Measurements from ENCODE around the gene GINS3.

DNA sequence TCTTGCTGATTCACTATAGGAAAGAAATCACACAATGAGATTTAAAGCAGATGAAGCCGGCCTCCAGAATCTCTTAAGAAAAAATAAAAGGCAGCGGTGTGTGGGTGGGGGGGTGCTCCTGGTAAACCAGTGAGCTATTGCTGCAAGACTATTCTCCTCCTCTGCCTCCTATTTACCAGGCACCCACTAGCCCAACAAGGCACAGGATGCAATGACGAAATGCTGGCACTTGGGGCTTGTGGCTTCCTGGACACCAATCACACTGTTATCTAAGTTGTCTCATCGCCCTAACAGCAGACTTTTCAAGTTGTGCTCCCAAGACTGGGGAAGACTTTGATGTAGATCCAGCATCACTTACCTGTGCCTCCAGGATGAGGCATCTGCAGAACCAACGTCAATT is 57.5 kb downstream of the GINS3 start:
- TF ChIP-seq, protein P1, sequence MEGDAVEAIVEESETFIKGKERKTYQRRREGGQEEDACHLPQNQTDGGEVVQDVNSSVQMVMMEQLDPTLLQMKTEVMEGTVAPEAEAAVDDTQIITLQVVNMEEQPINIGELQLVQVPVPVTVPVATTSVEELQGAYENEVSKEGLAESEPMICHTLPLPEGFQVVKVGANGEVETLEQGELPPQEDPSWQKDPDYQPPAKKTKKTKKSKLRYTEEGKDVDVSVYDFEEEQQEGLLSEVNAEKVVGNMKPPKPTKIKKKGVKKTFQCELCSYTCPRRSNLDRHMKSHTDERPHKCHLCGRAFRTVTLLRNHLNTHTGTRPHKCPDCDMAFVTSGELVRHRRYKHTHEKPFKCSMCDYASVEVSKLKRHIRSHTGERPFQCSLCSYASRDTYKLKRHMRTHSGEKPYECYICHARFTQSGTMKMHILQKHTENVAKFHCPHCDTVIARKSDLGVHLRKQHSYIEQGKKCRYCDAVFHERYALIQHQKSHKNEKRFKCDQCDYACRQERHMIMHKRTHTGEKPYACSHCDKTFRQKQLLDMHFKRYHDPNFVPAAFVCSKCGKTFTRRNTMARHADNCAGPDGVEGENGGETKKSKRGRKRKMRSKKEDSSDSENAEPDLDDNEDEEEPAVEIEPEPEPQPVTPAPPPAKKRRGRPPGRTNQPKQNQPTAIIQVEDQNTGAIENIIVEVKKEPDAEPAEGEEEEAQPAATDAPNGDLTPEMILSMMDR (conservative IDR thresholded peaks at IDR 0.05; ENCODE audit: low read length) = no peak
- no peak for TF ChIP-seq EZH2phosphoT487 (IDR thresholded peaks at IDR 0.05; ENCODE audit: borderline replicate concordance, low read depth, low read length)
